ENCODE results near the gene TANGO6. TPM values are rescaled to one million over a fixed set of nuclear protein-coding genes. Genes with fewer than 3 reads are reported as not detected.
"Not testable (repeated sequence)": the region's sequence is repeated elsewhere in the genome, so short reads cannot be mapped to it uniquely, and the experiment has no call there.

Gene TANGO6
- total RNA-seq = 13.4 TPM

GRCh38 chr16:68843482-68844210 lies at the start of gene TANGO6:
TSS of gene TANGO6 (plus strand) at chr16:68843531. CDS start at chr16:68843618, 87 bp downstream.
- DNase-seq = peak; percentile 91

GRCh38 chr16:68798398-68798797 lies 44.9 kb upstream of the TANGO6 start:
- peak; percentile 70 for DNase-seq

- peak; percentile 94 for DNase-seq
These were observed 43.0 kb upstream of the TANGO6 start for GRCh38 chr16:68800257-68800875.

GRCh38 chr16:68802190-68802589 lies 41.1 kb upstream of the TANGO6 start:
- DNase-seq = no peak

GRCh38 chr16:68806422-68806821 lies 36.9 kb upstream of the TANGO6 start:
- DNase-seq = no peak

- DNase-seq = no peak
These were observed 36.4 kb upstream of the TANGO6 start for GRCh38 chr16:68806981-68807380.

GRCh38 chr16:68814516-68814915 lies 28.8 kb upstream of the TANGO6 start:
- DNase-seq = no peak

- DNase-seq = no peak
These were observed 19.8 kb upstream of the TANGO6 start for GRCh38 chr16:68823401-68824135.

- DNase-seq = no peak
These were observed 17.9 kb upstream of the TANGO6 start for GRCh38 chr16:68825427-68825826.

GRCh38 chr16:68826652-68827051 lies 16.7 kb upstream of the TANGO6 start:
- DNase-seq = no peak

GRCh38 chr16:68833251-68833650 lies 10.1 kb upstream of the TANGO6 start:
- no peak for DNase-seq

GRCh38 chr16:68834550-68834949 lies 8.8 kb upstream of the TANGO6 start:
- DNase-seq = no peak

GRCh38 chr16:68835970-68836369 lies 7.4 kb upstream of the TANGO6 start:
- no peak for DNase-seq

- peak; percentile 28 for DNase-seq
These were observed 3.5 kb upstream of the TANGO6 start for GRCh38 chr16:68839831-68840230.

GRCh38 chr16:68842964-68843481 lies 308 bp upstream of the TANGO6 start:
- DNase-seq = not testable (repeated sequence)

- no peak for DNase-seq
These were observed 857 bp downstream of the TANGO6 start for GRCh38 chr16:68844211-68844564.

GRCh38 chr16:68848786-68849185 lies 5.5 kb downstream of the TANGO6 start:
- no peak for DNase-seq

- no peak for DNase-seq
These were observed 7.2 kb downstream of the TANGO6 start for GRCh38 chr16:68850481-68850880.

- DNase-seq = no peak
These were observed 8.3 kb downstream of the TANGO6 start for GRCh38 chr16:68851601-68852000.

GRCh38 chr16:68857479-68857878 lies 14.1 kb downstream of the TANGO6 start:
- DNase-seq = no peak

GRCh38 chr16:68859828-68860227 lies 16.5 kb downstream of the TANGO6 start:
- no peak for DNase-seq

- no peak for DNase-seq
These were observed 17.9 kb downstream of the TANGO6 start for GRCh38 chr16:68860978-68861892.

Measured in tongue (tissue), 2 donors.